HepG2 (cell line): Measurements from ENCODE around the gene SPRY1. TPM values are rescaled to one million over a fixed set of nuclear protein-coding genes. Genes with fewer than 3 reads are reported as not detected.
A peak's percentile ranks its signal among the peaks of the same experiment; 100 is the strongest.

Experiments
- KLF12 ChIP-seq: sonication (generic); formaldehyde crosslinking; IDR thresholded peaks from 2 replicates; pipeline ENCODE4 v1.4.0; 2020; ENCODE audit warnings: missing genetic modification reagents, borderline replicate concordance
- MIER3 ChIP-seq: IDR thresholded peaks from 2 replicates; pipeline ENCODE4 v1.6.1; 2016; ENCODE audit warnings: missing compliant biosample characterization, borderline replicate concordance
- PAX8 ChIP-seq: sonication (generic); formaldehyde crosslinking; IDR thresholded peaks from 2 replicates; pipeline ENCODE4 v1.8.0; 2022; ENCODE audit warnings: mild to moderate bottlenecking, missing genetic modification reagents, borderline replicate concordance
- PRMT3 ChIP-seq: sonication (generic); formaldehyde crosslinking; IDR thresholded peaks from 2 replicates; pipeline ENCODE4 v1.8.1; 2022; ENCODE audit warnings: low read depth, mild to moderate bottlenecking, moderate library complexity, missing genetic modification reagents, borderline replicate concordance
- SIX1 ChIP-seq: sonication (generic); formaldehyde crosslinking; IDR thresholded peaks from 2 replicates; pipeline ENCODE4 v1.4.0; 2020; ENCODE audit warnings: missing genetic modification reagents, borderline replicate concordance
- ZNF12 ChIP-seq: sonication (generic); formaldehyde crosslinking; IDR thresholded peaks from 2 replicates; pipeline ENCODE4 v1.5.0; 2020; ENCODE audit warnings: missing genetic modification reagents
- ZNF160 ChIP-seq: sonication (generic); formaldehyde crosslinking; IDR thresholded peaks from 2 replicates; pipeline ENCODE4 v1.8.0; 2022; ENCODE audit warnings: mild to moderate bottlenecking, inconsistent platforms, missing genetic modification reagents
- ZNF430 ChIP-seq: sonication (generic); formaldehyde crosslinking; IDR thresholded peaks from 2 replicates; pipeline ENCODE4 v1.9.0; 2021; ENCODE audit warnings: mild to moderate bottlenecking, missing genetic modification reagents
- ZNF558 ChIP-seq: sonication (generic); formaldehyde crosslinking; IDR thresholded peaks from 2 replicates; pipeline ENCODE4 v1.9.0; 2022; ENCODE audit warnings: mild to moderate bottlenecking, missing genetic modification reagents, borderline replicate concordance
- polyA plus RNA-seq, 8 experiments: library from polyadenylated mRNA; depleted of rRNA in 3 of 8; stranded (reverse) in 7 of 8; unstranded in 1 of 8; fragments of >200 nt; fragmentation: Illumina TruSeq in 4 of 8; extraction: Trizol in 4 of 8; gene quantifications; 2 replicates each; pipeline versions ENCODE4 v1.2.1 to v1.2.3, GENCODE V29; 2011 to 2016; ENCODE audit warnings: low read depth in 4 of 8, missing spikeins in 1 of 8, mixed read lengths in 1 of 8; ENCODE audit not compliant: insufficient read depth in 1 of 8
- total RNA-seq, 5 experiments: library from RNA; depleted of rRNA; stranded (reverse); fragments of >200 nt; fragmentation: Illumina TruSeq; extraction: Trizol; gene quantifications; 2 replicates each; pipeline ENCODE4 v1.2.3, GENCODE V29; 2016; ENCODE audit warnings: low read depth in 1 of 5
- TF ChIP-seq, protein P1 (sequence below): sonication (generic); formaldehyde crosslinking; IDR thresholded peaks from 2 replicates; pipeline ENCODE4 v1.9.0; 2021; ENCODE audit warnings: missing genetic modification reagents, borderline replicate concordance
- TF ChIP-seq, protein P2 (sequence below): IDR thresholded peaks from 2 replicates; pipeline ENCODE4 v1.6.1; 2016; ENCODE audit warnings: mild to moderate bottlenecking
- TF ChIP-seq, protein P3 (sequence below): sonication (generic); formaldehyde crosslinking; IDR thresholded peaks from 2 replicates; pipeline ENCODE4 v1.5.0; 2020; ENCODE audit warnings: missing genetic modification reagents, mild to moderate bottlenecking, borderline replicate concordance
- TF ChIP-seq, protein P4 (sequence below): sonication (generic); formaldehyde crosslinking; IDR thresholded peaks from 2 replicates; pipeline ENCODE4 v1.4.0; 2020; ENCODE audit warnings: missing genetic modification reagents
- TF ChIP-seq, protein P5 (sequence below): sonication (generic); formaldehyde crosslinking; IDR thresholded peaks from 2 replicates; pipeline ENCODE4 v1.8.0; 2022; ENCODE audit warnings: missing genetic modification reagents, mild to moderate bottlenecking, inconsistent platforms, borderline replicate concordance
- TF ChIP-seq, protein P6 (sequence below): sonication (generic); formaldehyde crosslinking; IDR thresholded peaks from 2 replicates; pipeline ENCODE4 v1.8.1; 2023; ENCODE audit warnings: missing genetic modification reagents, mild to moderate bottlenecking, borderline replicate concordance
- TF ChIP-seq, protein P7 (sequence below): IDR thresholded peaks from 2 replicates; pipeline ENCODE4 v1.6.1; 2018; ENCODE audit warnings: missing genetic modification reagents, mild to moderate bottlenecking, missing compliant biosample characterization

The SPRY1 gene
- total and polyA plus RNA-seq, 2 of the 13 experiments (the other 11 are each of a cell fraction or from before 2014, with no cell fraction given) = 24.7 to 33.4 TPM

DNA sequence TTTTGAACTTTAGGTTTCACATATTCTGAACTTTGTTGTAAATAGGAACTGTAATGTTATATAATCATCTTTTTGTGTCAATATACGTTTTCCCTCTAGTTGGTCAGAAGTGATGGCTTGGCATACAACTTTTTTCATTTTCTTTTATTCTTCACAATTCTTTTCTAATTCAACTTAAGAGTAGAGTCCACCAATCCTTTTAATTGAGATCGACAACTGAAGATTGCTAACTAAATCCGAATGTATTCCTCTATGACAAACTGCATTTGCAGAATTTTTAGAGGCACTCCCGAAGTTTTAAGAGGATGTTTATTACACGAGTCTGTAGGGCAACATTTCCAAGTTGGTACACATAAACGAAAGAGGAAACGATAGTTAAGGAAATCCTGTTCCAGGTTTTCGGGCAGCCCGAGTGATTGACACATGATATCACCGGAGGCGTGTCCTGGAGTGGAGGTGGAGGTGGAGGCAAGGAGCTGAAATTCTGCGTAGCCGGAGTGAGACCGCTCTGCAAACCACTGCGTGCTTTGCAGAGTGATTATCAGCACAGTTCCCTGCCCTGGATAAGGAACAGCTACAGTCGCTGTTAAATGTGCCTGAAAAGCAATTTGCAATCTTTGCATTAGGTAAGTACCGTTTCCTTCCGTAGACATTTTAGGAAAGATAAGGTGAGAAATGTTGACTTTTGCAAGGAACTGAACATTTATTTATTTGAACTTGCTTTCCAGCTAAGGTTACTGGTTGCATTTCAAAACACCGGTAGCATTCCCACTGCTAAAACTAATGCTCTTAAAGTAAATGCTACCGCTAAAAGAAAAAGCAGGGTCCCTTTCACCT, at the start of gene SPRY1 (continued):
- TF ChIP-seq, protein P1, sequence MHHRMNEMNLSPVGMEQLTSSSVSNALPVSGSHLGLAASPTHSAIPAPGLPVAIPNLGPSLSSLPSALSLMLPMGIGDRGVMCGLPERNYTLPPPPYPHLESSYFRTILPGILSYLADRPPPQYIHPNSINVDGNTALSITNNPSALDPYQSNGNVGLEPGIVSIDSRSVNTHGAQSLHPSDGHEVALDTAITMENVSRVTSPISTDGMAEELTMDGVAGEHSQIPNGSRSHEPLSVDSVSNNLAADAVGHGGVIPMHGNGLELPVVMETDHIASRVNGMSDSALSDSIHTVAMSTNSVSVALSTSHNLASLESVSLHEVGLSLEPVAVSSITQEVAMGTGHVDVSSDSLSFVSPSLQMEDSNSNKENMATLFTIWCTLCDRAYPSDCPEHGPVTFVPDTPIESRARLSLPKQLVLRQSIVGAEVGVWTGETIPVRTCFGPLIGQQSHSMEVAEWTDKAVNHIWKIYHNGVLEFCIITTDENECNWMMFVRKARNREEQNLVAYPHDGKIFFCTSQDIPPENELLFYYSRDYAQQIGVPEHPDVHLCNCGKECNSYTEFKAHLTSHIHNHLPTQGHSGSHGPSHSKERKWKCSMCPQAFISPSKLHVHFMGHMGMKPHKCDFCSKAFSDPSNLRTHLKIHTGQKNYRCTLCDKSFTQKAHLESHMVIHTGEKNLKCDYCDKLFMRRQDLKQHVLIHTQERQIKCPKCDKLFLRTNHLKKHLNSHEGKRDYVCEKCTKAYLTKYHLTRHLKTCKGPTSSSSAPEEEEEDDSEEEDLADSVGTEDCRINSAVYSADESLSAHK (CRISPR knock-in tag) = no peak
- TF ChIP-seq ZNF12 (peak; percentile 54; the same call in 1 of the 2 replicates), ZNF558 (CRISPR knock-in tag) (no peak; the same call in 1 of the 2 replicates), SIX1 (peak; percentile 86), ZNF430 (CRISPR knock-in tag) (no peak), KLF12 (CRISPR knock-in tag) (peak; percentile 54; the same call in 1 of the 2 replicates), PRMT3 (CRISPR knock-in tag) (0 out of 2 replicates have a peak, but pooled peaks have one; percentile 24), PAX8 (CRISPR knock-in tag) (no peak), MIER3 (CRISPR knock-in tag) (peak; percentile 60), ZNF160 (CRISPR knock-in tag) (no peak)
- TF ChIP-seq, protein P2, sequence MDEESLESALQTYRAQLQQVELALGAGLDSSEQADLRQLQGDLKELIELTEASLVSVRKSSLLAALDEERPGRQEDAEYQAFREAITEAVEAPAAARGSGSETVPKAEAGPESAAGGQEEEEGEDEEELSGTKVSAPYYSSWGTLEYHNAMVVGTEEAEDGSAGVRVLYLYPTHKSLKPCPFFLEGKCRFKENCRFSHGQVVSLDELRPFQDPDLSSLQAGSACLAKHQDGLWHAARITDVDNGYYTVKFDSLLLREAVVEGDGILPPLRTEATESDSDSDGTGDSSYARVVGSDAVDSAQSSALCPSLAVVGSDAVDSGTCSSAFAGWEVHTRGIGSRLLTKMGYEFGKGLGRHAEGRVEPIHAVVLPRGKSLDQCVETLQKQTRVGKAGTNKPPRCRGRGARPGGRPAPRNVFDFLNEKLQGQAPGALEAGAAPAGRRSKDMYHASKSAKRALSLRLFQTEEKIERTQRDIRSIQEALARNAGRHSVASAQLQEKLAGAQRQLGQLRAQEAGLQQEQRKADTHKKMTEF (CRISPR knock-in tag) = peak; percentile 42
- TF ChIP-seq, protein P3, sequence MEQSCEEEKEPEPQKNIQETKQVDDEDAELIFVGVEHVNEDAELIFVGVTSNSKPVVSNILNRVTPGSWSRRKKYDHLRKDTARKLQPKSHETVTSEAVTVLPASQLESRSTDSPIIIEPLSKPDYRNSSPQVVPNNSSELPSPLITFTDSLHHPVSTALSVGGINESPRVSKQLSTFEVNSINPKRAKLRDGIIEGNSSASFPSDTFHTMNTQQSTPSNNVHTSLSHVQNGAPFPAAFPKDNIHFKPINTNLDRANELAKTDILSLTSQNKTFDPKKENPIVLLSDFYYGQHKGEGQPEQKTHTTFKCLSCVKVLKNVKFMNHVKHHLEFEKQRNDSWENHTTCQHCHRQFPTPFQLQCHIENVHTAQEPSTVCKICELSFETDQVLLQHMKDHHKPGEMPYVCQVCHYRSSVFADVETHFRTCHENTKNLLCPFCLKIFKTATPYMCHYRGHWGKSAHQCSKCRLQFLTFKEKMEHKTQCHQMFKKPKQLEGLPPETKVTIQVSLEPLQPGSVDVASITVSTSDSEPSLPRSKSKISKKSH (CRISPR knock-in tag) = no peak
- TF ChIP-seq, protein P4, sequence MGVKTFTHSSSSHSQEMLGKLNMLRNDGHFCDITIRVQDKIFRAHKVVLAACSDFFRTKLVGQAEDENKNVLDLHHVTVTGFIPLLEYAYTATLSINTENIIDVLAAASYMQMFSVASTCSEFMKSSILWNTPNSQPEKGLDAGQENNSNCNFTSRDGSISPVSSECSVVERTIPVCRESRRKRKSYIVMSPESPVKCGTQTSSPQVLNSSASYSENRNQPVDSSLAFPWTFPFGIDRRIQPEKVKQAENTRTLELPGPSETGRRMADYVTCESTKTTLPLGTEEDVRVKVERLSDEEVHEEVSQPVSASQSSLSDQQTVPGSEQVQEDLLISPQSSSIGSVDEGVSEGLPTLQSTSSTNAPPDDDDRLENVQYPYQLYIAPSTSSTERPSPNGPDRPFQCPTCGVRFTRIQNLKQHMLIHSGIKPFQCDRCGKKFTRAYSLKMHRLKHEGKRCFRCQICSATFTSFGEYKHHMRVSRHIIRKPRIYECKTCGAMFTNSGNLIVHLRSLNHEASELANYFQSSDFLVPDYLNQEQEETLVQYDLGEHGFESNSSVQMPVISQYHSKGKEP (CRISPR knock-in tag) = peak; percentile 86; the same call in 1 of the 2 replicates
- TF ChIP-seq, protein P5, sequence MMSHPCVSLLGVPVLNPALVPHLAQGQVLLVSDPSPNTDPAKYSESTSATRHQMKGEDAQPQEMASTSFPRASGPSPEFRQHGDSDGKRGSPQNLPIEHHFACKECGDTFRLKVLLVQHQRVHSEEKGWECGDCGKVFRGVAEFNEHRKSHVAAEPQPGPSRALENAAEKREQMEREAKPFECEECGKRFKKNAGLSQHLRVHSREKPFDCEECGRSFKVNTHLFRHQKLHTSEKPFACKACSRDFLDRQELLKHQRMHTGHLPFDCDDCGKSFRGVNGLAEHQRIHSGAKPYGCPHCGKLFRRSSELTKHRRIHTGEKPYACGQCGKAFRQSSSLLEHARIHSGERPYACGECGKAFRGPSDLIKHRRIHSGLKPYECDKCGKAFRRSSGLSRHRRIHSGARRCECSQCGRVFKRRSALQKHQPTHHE (CRISPR knock-in tag) = 0 out of 2 replicates have a peak, but pooled peaks have one; percentile 35
- TF ChIP-seq, protein P6, sequence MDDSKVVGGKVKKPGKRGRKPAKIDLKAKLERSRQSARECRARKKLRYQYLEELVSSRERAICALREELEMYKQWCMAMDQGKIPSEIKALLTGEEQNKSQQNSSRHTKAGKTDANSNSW (CRISPR knock-in tag) = no peak
- TF ChIP-seq, protein P7, sequence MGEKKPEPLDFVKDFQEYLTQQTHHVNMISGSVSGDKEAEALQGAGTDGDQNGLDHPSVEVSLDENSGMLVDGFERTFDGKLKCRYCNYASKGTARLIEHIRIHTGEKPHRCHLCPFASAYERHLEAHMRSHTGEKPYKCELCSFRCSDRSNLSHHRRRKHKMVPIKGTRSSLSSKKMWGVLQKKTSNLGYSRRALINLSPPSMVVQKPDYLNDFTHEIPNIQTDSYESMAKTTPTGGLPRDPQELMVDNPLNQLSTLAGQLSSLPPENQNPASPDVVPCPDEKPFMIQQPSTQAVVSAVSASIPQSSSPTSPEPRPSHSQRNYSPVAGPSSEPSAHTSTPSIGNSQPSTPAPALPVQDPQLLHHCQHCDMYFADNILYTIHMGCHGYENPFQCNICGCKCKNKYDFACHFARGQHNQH (CRISPR knock-in tag) = peak; percentile 79
